GM18519 (cell line): ENCODE results near the gene SEH1L.

Source experiments
- ATAC-seq: cut with Tn5 transposase; IDR thresholded peaks from one replicate; pipeline ENCODE4 v1.9.1; 2021; ENCODE audit warnings: mild to moderate bottlenecking, moderate library complexity; ENCODE audit not compliant: unreplicated experiment, low FRiP score

SEH1L gene

GRCh38 chr18:13025233-13025632 is 77.4 kb downstream of the SEH1L start:
- no peak for ATAC-seq

- ATAC-seq, result no peak
Measured at GRCh38 chr18:13026583-13027270, 78.9 kb downstream of the SEH1L start.

- no peak for ATAC-seq
Measured at GRCh38 chr18:13028869-13029268, 81.1 kb downstream of the SEH1L start.

- ATAC-seq, result no peak
Measured at GRCh38 chr18:13032173-13032572, 84.4 kb downstream of the SEH1L start.

GRCh38 chr18:13035249-13035914 is 87.6 kb downstream of the SEH1L start:
- ATAC-seq, result no peak

- no peak for ATAC-seq
Measured at GRCh38 chr18:13036622-13037320, 89.0 kb downstream of the SEH1L start.
